ENCODE data around the gene HLA-C. TPM values are rescaled to one million over a fixed set of nuclear protein-coding genes. Genes with fewer than 3 reads are reported as not detected.

Gene HLA-C
- total RNA-seq: 477 and 489 TPM in 2 replicates

DNA sequence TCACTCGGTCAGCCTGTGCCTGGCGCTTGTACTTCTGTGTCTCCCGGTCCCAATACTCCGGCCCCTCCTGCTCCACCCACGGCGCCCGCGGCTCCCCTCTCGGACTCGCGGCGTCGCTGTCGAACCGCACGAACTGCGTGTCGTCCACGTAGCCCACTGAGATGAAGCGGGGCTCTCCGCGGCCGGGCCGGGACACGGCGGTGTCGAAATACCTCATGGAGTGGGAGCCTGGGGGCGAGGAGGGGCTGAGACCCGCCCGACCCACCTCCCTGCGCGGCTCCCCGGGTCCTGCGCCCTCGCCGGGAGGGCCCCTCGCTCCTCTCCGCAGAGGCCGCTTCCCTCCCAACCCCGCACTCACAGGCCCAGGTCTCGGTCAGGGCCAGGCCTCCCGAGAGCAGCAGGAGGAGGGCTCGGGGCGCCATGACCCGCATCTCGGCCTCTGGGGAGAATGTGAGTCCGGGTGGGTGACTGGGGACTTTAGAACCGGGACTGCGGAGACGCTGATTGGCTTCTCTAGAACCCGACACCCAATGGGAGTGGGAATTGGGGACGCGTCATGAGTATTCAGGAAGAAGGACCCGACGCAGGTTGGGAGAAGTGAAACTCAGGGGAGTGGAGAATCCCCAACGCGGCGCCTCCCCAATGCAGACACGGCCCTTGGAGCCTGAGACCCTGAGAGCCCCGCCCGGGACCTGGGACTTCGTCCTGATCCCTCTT is at the start of gene HLA-C:
HLA-C (minus strand) TSS at position 452 of the 717 bp plus-strand sequence; CDS start at position 431, 21 bp downstream.
- Histone ChIP-seq H3K79me2 (ENCODE audit: insufficient read depth, low read length) (peaks cover 5% of the 10 kb centered on the region), H3K27me3 (ENCODE audit: insufficient read depth, low read length) (peaks cover 16% of the 10 kb centered on the region), H3K36me3 (ENCODE audit: insufficient read depth, low read length) (peaks cover 9% of the 10 kb centered on the region), H3K4me3 (ENCODE audit: insufficient read depth, low read length) (peak within 1 kb of the TSS; percentile 84), H3K27ac (ENCODE audit: low read depth, low read length) (peak within 1 kb of the TSS; percentile 74), H3K9me3 (ENCODE audit: low read depth, low read length) (no peaks in the 10 kb centered on the region), H3K4me1 (ENCODE audit: insufficient read depth, low read length) (peaks cover 3% of the 10 kb centered on the region), H4K20me1 (ENCODE audit: insufficient read depth, low read length) (peaks cover 9% of the 10 kb centered on the region), H2AFZ (ENCODE audit: low read length) (peak within 1 kb of the TSS; percentile 80), H3K4me2 (ENCODE audit: insufficient read depth, low read length) (peak within 1 kb of the TSS; percentile 89)
- peak; percentile 98 for DNase-seq (ENCODE audit: insufficient read length, low spot score, missing footprints)
- TF ChIP-seq, protein P1, sequence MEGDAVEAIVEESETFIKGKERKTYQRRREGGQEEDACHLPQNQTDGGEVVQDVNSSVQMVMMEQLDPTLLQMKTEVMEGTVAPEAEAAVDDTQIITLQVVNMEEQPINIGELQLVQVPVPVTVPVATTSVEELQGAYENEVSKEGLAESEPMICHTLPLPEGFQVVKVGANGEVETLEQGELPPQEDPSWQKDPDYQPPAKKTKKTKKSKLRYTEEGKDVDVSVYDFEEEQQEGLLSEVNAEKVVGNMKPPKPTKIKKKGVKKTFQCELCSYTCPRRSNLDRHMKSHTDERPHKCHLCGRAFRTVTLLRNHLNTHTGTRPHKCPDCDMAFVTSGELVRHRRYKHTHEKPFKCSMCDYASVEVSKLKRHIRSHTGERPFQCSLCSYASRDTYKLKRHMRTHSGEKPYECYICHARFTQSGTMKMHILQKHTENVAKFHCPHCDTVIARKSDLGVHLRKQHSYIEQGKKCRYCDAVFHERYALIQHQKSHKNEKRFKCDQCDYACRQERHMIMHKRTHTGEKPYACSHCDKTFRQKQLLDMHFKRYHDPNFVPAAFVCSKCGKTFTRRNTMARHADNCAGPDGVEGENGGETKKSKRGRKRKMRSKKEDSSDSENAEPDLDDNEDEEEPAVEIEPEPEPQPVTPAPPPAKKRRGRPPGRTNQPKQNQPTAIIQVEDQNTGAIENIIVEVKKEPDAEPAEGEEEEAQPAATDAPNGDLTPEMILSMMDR (IDR thresholded peaks at IDR 0.05; ENCODE audit: extremely low read depth, low read depth, low read length): peak; percentile 7

DNA sequence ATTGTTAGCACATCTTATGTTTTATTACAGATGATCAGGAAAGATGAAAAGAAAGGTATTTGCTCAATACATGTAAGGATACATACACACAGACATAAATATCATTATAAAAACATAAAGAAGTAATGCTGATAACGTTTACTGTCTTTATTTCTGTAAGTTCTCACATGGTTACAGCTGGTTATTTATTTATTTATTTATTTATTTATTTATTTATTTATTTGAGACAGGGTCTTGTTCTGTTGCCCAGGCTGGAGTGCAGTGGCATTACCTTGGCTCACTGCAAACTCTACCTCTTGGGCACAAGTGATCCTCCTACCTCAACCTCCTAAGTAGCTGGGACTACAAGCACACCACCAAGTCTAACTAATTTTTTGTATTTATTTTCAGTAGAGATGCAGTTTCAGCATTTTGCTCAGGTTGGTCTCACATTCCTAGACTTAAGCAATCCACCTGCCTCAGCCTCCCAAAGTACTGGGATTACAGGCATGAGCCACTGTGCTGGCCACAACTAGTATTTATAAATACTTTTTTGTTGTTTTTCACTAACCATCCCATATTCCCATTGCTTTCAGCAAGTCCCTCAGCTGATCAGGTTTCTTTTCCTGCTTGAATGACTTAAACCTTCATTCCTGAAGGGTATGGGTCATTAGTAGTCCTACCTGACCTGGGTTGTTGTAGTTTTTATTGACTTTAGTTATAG is 49.3 kb upstream of the HLA-C start:
- no peaks in the 10 kb centered on the region for H3K4me1 ChIP-seq (ENCODE audit: insufficient read depth, low read length)
- H3K27me3 ChIP-seq (ENCODE audit: insufficient read depth, low read length): peaks cover 7% of the 10 kb centered on the region
- DNase-seq (ENCODE audit: insufficient read length, low spot score, missing footprints): no peak
- H2AFZ ChIP-seq (ENCODE audit: low read length): no peak overlapping the region
- no peak overlapping the region for H3K4me2 ChIP-seq (ENCODE audit: insufficient read depth, low read length)
- H3K79me2 ChIP-seq (ENCODE audit: insufficient read depth, low read length): no peaks in the 10 kb centered on the region
- TF ChIP-seq, protein P1 (IDR thresholded peaks at IDR 0.05; ENCODE audit: extremely low read depth, low read depth, low read length): no peak
- H3K4me3 ChIP-seq (ENCODE audit: insufficient read depth, low read length): no peak overlapping the region
- no peaks in the 10 kb centered on the region for H4K20me1 ChIP-seq (ENCODE audit: insufficient read depth, low read length)
- no peaks in the 10 kb centered on the region for H3K9me3 ChIP-seq (ENCODE audit: low read depth, low read length)
- H3K36me3 ChIP-seq (ENCODE audit: insufficient read depth, low read length): no peaks in the 10 kb centered on the region
- H3K27ac ChIP-seq (ENCODE audit: low read depth, low read length): no peak overlapping the region

- TF ChIP-seq, protein P1 (IDR thresholded peaks at IDR 0.05; ENCODE audit: extremely low read depth, low read depth, low read length): no peak
- Histone ChIP-seq H2AFZ (ENCODE audit: low read length) (no peak overlapping the region), H3K4me3 (ENCODE audit: insufficient read depth, low read length) (no peak overlapping the region), H3K9me3 (ENCODE audit: low read depth, low read length) (no peaks in the 10 kb centered on the region), H4K20me1 (ENCODE audit: insufficient read depth, low read length) (no peaks in the 10 kb centered on the region), H3K79me2 (ENCODE audit: insufficient read depth, low read length) (no peaks in the 10 kb centered on the region), H3K4me1 (ENCODE audit: insufficient read depth, low read length) (no peaks in the 10 kb centered on the region), H3K27me3 (ENCODE audit: insufficient read depth, low read length) (peaks cover 43% of the 10 kb centered on the region), H3K4me2 (ENCODE audit: insufficient read depth, low read length) (no peak overlapping the region), H3K36me3 (ENCODE audit: insufficient read depth, low read length) (no peaks in the 10 kb centered on the region), H3K27ac (ENCODE audit: low read depth, low read length) (no peak overlapping the region)
- DNase-seq (ENCODE audit: insufficient read length, low spot score, missing footprints): no peak
Observed at GRCh38 chr6:31317036-31317435, 45.1 kb upstream of the HLA-C start.

- no peaks in the 10 kb centered on the region for H3K4me1 ChIP-seq (ENCODE audit: insufficient read depth, low read length)
- H3K27me3 ChIP-seq (ENCODE audit: insufficient read depth, low read length): peaks cover 59% of the 10 kb centered on the region
- no peak overlapping the region for H3K4me3 ChIP-seq (ENCODE audit: insufficient read depth, low read length)
- H3K36me3 ChIP-seq (ENCODE audit: insufficient read depth, low read length): no peaks in the 10 kb centered on the region
- H2AFZ ChIP-seq (ENCODE audit: low read length): no peak overlapping the region
- no peak overlapping the region for H3K4me2 ChIP-seq (ENCODE audit: insufficient read depth, low read length)
- H3K27ac ChIP-seq (ENCODE audit: low read depth, low read length): no peak overlapping the region
- H3K9me3 ChIP-seq (ENCODE audit: low read depth, low read length): no peaks in the 10 kb centered on the region
- no peaks in the 10 kb centered on the region for H4K20me1 ChIP-seq (ENCODE audit: insufficient read depth, low read length)
- no peak for DNase-seq (ENCODE audit: insufficient read length, low spot score, missing footprints)
- TF ChIP-seq, protein P1 (IDR thresholded peaks at IDR 0.05; ENCODE audit: extremely low read depth, low read depth, low read length): no peak
- H3K79me2 ChIP-seq (ENCODE audit: insufficient read depth, low read length): no peaks in the 10 kb centered on the region
Observed at GRCh38 chr6:31309641-31310040, 37.7 kb upstream of the HLA-C start.

All from osteoblast (primary cell).